Sigmoid colon (tissue), 7 donors: ENCODE data around the gene PEX11B. TPM values are rescaled to one million over a fixed set of nuclear protein-coding genes. Genes with fewer than 3 reads are reported as not detected.

Source experiments
- DNase-seq: peaks from one replicate; pipeline ENCODE4 v3.0.0-alpha.2; 2019
- H3K27ac ChIP-seq, 4 donors: fragments of 200-600 bp; sonication (generic); one replicate each; pipeline ENCODE4 v1.5.1; 2016 to 2019; ENCODE audit warnings: mild to moderate bottlenecking in 1 of 4
- H3K27me3 ChIP-seq, 3 donors: fragments of 200-600 bp; sonication (generic); one replicate each; pipeline ENCODE4 v1.5.1; 2019; ENCODE audit warnings: mild to moderate bottlenecking in 1 of 3
- H3K36me3 ChIP-seq, 4 donors: fragments of 200-600 bp; sonication (generic); one replicate each; pipeline ENCODE4 v1.5.1; 2016 to 2019
- H3K4me1 ChIP-seq, 4 donors: fragments of 200-600 bp; sonication (generic); one replicate each; pipeline ENCODE4 v1.5.1; 2017 to 2019
- H3K4me3 ChIP-seq, 4 donors: fragments of 200-600 bp; sonication (generic); one replicate each; pipeline ENCODE4 v1.5.1; 2017 to 2019; ENCODE audit warnings: mild to moderate bottlenecking in 2 of 4, moderate library complexity in 1 of 4
- H3K9me3 ChIP-seq, 4 donors: fragments of 200-600 bp in 3 of 4; sonication (generic) in 3 of 4; one replicate each; pipeline versions ENCODE4 v1.5.1 to v1.6.1; 2013 to 2019
- EP300 ChIP-seq, 4 donors: sonication (generic); formaldehyde crosslinking; IDR thresholded peaks; one replicate each; pipeline ENCODE4 v1.6.1; 2017; ENCODE audit warnings: antibody characterized with exemption in 4 of 4
- POLR2A ChIP-seq, 2 donors: fragments of 450-650 bp; IDR thresholded peaks; one replicate each; pipeline ENCODE4 v1.6.1; 2016; ENCODE audit warnings: antibody characterized with exemption in 2 of 2, mild to moderate bottlenecking in 2 of 2, moderate library complexity in 2 of 2
- POLR2AphosphoS5 ChIP-seq, 4 donors: sonication (generic); formaldehyde crosslinking; IDR thresholded peaks; one replicate each; pipeline ENCODE4 v1.6.1; 2017; ENCODE audit warnings: antibody characterized with exemption in 4 of 4
- whole genome bisulfite sequencing, 2 donors: extraction: QIAGEN DNeasy Blood & Tissue Kit; methylation state at CpG; one replicate each; pipeline ENCODE4 v1.1.7; 2013; 5-methylcytosine and 5-hydroxymethylcytosine counted together
- intact Hi-C: fragments of 100-400 bp; cut with DNase I; formaldehyde crosslinking; loops from one replicate; pipeline ENCODE4 v1.15.1; 2023
- polyA plus RNA-seq, 3 donors: library from polyadenylated mRNA; stranded (reverse); fragments of 200-250 nt; gene quantifications; one replicate each; pipeline ENCODE4 v1.2.3, GENCODE V29; 2013
- total RNA-seq, 4 donors: library from RNA; depleted of rRNA; stranded (reverse); fragments of >200 nt; gene quantifications; one replicate each; pipeline ENCODE4 v1.1.0, GENCODE V29; 2016
- TF ChIP-seq, protein P1 (sequence below), 4 experiments: fragments of 450-650 bp in 3 of 4; fragments of 200-600 bp in 1 of 4; IDR thresholded peaks; one replicate each; pipeline ENCODE4 v1.5.1; 2016 to 2019; ENCODE audit warnings: antibody characterized with exemption in 4 of 4, mild to moderate bottlenecking in 3 of 4, moderate library complexity in 2 of 4
- donor health status: healthy with polysubstance abuse.
- donor health status: Bipolar disorder and iron deficiency.
- donor health status: healthy.

PEX11B gene
- total and polyA plus RNA-seq, 7 donors = 20.2 to 41.8 (median 22.5) TPM

DNA sequence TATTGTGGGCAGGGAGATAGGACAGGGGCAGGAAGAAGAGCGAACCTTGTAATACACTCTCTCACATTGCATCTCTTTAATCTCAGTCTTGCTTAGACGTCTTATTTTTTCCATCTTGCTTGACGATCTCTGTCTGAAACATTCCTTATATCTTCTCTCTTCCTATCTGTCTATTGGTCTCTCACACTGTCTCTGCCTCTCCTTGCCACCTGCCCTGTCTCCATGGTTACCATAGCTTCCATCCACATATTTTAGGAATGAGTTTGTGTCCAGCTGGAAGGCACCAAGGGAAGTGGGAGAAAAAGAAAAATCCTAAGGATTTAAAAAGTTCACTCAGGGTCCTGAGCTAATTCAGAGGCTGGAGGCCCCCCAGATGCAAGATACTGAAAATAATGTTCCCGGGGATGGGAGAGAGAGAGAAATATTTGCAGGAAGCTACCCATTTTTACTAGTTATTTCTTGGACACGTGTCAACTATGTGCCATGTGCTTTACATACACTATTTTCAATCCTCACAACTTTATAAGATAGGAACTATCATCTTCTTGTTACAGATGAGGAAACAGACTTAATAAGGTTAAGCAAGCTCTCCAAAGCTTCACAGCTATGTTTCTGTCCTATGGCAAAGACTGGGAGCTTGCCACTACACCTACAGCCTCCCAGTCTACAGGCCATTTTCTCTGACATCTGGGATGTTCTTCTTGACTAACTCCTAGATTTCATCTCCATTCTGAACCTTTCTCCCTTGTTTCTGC, 44.9 kb upstream of the PEX11B start:
- Histone ChIP-seq H3K36me3 (no peaks in the 10 kb centered on the region), H3K9me3 (no peaks in the 10 kb centered on the region), H3K27me3 (no peaks in the 10 kb centered on the region), H3K27ac (peak overlapping the region; percentile 95 to 100 (median 96)), H3K4me1 (peaks cover 0 to 63% (median 49%) of the 10 kb centered on the region in 4 donors), H3K4me3 (peak overlapping the region; percentile 54 to 70 (median 58))
- TF ChIP-seq POLR2A (IDR thresholded peaks at IDR 0.05) (no peak), EP300 (IDR thresholded peaks at IDR 0.05) (no peak), POLR2AphosphoS5 (IDR thresholded peaks at IDR 0.05) (no peak)
- TF ChIP-seq, protein P1, sequence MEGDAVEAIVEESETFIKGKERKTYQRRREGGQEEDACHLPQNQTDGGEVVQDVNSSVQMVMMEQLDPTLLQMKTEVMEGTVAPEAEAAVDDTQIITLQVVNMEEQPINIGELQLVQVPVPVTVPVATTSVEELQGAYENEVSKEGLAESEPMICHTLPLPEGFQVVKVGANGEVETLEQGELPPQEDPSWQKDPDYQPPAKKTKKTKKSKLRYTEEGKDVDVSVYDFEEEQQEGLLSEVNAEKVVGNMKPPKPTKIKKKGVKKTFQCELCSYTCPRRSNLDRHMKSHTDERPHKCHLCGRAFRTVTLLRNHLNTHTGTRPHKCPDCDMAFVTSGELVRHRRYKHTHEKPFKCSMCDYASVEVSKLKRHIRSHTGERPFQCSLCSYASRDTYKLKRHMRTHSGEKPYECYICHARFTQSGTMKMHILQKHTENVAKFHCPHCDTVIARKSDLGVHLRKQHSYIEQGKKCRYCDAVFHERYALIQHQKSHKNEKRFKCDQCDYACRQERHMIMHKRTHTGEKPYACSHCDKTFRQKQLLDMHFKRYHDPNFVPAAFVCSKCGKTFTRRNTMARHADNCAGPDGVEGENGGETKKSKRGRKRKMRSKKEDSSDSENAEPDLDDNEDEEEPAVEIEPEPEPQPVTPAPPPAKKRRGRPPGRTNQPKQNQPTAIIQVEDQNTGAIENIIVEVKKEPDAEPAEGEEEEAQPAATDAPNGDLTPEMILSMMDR (IDR thresholded peaks at IDR 0.05) = no peak
- no peak for DNase-seq
- intact Hi-C loops = loop anchor here (5.0 kb wide), 1 partner anchor 34 kb away; the partner anchor contains the start of gene TXNIP
- 21 to 40% methylated on average over 5 of the region's 5 CpGs for WGBS, 2 donors

DNA sequence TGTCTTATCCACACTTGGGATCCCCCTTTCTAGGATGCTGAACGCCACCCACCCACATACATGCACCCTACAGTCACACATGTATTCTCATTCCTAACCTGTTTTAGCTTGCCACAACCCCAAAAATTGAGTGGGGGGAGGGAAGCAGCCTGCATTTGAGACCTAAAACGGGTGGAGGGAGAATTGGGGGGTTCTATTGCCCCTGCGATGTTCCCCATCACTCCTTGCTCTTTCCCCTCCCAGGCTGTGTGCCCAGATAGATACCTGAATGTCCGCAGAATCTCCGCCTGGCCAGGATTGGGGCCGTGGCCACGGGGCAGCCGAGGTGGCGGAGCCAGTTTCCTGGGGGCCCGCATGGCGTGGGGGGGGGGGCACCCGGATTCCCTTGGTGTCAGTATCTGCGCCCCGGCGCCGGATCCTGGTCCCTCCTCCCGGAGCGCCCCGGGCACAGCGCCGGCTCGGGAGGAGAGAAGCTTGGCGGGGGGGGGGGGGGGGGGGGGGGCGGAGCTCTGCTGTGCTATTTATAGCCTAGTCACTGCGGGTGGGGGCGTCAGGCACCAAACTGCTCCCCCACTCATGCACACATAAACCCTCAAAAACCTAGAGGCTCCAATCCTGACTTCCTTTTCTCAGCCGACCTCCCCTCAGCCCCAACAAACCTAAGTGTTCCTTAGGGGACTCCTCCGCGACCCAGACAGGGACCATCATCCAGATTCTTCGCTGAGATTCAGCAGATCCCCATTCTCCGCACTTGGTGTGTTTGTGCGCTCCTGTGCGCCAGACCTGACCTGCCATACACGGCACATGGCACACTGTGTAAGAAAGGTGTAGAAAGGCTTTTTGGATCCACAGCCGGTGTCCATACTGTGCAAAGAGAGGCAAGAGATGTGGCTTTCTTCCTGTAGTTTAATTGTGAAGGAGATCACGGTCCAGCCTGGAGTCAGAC, 43.9 kb upstream of the PEX11B start:
- peaks cover 0 to 67% (median 54%) of the 10 kb centered on the region in 4 donors for H3K4me1 ChIP-seq
- peak overlapping the region; percentile 43 to 63 (median 60) for H3K4me3 ChIP-seq
- TF ChIP-seq, protein P1 (IDR thresholded peaks at IDR 0.05) = no peak
- TF ChIP-seq POLR2AphosphoS5 (IDR thresholded peaks at IDR 0.05) = peak in 3 of 4 donors; percentile 24 to 53 (median 40)
- peak; percentile 85 for DNase-seq
- H3K27me3 ChIP-seq = no peaks in the 10 kb centered on the region
- no peaks in the 10 kb centered on the region for H3K36me3 ChIP-seq
- H3K27ac ChIP-seq = peak overlapping the region; percentile 95 to 100 (median 96)
- intact Hi-C loops = loop anchor here (5.0 kb wide), 1 partner anchor 35 kb away; the partner anchor contains the start of gene TXNIP
- WGBS, 2 donors = 2 to 5% methylated on average over 29 to 33 of the region's 36 CpGs
- no peaks in the 10 kb centered on the region for H3K9me3 ChIP-seq

DNA sequence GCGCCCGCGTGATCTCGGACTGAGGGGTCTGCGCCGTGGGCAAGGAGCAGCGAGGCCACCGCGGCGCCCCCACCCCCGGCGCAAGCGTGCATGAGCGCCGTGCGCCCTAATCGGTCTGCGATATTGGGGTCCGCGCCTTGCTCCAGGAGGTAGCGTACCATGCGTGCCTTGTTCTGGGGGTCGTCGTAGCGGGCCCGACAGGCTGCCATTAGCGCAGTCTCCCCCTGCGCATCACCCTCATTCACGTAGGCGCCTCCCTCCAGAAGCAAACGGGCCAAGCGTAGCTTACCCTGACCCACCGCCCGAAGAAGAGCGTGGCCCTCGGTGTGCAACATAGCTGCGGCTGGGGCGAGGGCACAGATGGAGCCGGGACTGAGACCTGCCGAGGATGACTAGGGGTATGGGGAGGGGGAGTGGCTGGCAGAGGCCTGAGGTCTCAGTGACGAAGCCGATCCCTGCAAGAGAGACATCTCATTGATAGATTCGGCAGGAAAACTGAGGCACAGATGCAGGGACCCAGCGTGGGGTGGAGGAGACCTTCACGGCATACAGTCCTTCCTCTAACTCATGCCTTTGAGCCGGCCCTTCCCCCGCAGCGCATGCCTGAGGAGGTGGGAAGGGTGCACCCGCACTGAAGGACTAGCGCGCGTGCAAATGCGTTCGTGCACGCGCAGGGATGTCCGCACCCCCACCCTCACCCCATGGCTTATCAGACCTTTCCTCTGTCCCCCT, 43.1 kb upstream of the PEX11B start:
- Histone ChIP-seq H3K4me3 (peak overlapping the region; percentile 43 to 63 (median 60)), H3K9me3 (no peaks in the 10 kb centered on the region), H3K27ac (peak overlapping the region; percentile 95 to 100 (median 96)), H3K4me1 (peaks cover 0 to 71% (median 56%) of the 10 kb centered on the region in 4 donors), H3K36me3 (no peaks in the 10 kb centered on the region), H3K27me3 (no peaks in the 10 kb centered on the region)
- intact Hi-C loops = loop anchor here (2.0 to 5.0 kb wide), 2 partner anchors 35 to 36 kb away; partner anchors contain the start of genes RBM8A and TXNIP
- DNase-seq = peak; percentile 86
- WGBS, 2 donors = 1 to 2% methylated on average over 57 of the region's 57 CpGs
- TF ChIP-seq POLR2AphosphoS5 (IDR thresholded peaks at IDR 0.05) (peak in 3 of 4 donors; percentile 24 to 68 (median 27)), POLR2A (IDR thresholded peaks at IDR 0.05) (no peak)

DNA sequence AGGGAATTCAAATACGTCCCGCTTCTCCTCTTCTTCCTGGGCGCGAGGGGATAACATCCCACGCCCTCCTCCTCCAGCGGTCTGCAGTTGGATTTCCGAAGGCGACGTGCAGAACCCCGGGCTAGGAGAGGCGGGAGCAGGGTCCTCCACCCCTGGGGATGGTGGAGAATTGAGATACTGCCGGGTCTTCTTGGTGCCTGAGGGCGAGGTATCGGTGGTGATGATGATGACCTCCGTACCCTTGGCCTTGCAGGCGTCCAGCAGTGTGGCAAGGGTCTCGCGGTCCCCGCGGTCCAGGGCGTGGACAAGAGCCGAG, 42.5 kb upstream of the PEX11B start:
- WGBS, 2 donors = 1% methylated on average over 21 to 22 of the region's 22 CpGs
- TF ChIP-seq POLR2A (IDR thresholded peaks at IDR 0.05) (no peak), EP300 (IDR thresholded peaks at IDR 0.05) (no peak), POLR2AphosphoS5 (IDR thresholded peaks at IDR 0.05) (no peak)
- TF ChIP-seq, protein P1 (IDR thresholded peaks at IDR 0.05) = no peak
- intact Hi-C loops = loop anchor here (2.0 to 5.0 kb wide), 2 partner anchors 34 to 36 kb away; partner anchors contain the start of genes RBM8A and TXNIP
- Histone ChIP-seq H3K4me3 (peak overlapping the region; percentile 43 to 63 (median 60)), H3K27ac (peak overlapping the region; percentile 95 to 100 (median 96)), H3K27me3 (no peaks in the 10 kb centered on the region), H3K4me1 (peaks cover 0 to 77% (median 60%) of the 10 kb centered on the region in 4 donors), H3K9me3 (no peaks in the 10 kb centered on the region), H3K36me3 (no peaks in the 10 kb centered on the region)
- no peak for DNase-seq
